ENCODE data around the gene MAPK1.
A peak's percentile ranks its signal among the peaks of the same experiment; 100 is the strongest.
"Not testable (repeated sequence)": the region's sequence is repeated elsewhere in the genome, so short reads cannot be mapped to it uniquely, and the experiment has no call there.

Gene MAPK1

GRCh38 chr22:21845558-21846453 lies 21.6 kb downstream of the MAPK1 start:
- DNase-seq = no peak

GRCh38 chr22:21842946-21843345 lies 24.5 kb downstream of the MAPK1 start:
- no peak for DNase-seq

- DNase-seq = no peak
Measured at GRCh38 chr22:21841422-21841821, 26.0 kb downstream of the MAPK1 start.

- no peak for DNase-seq
Measured at GRCh38 chr22:21840236-21840823, 27.1 kb downstream of the MAPK1 start.

- DNase-seq = no peak
Measured at GRCh38 chr22:21839765-21840140, 27.7 kb downstream of the MAPK1 start.

- DNase-seq = not testable (repeated sequence)
Measured at GRCh38 chr22:21839104-21839764, 28.2 kb downstream of the MAPK1 start.

GRCh38 chr22:21837248-21837979 lies 30.0 kb downstream of the MAPK1 start:
- DNase-seq = peak; percentile 95

GRCh38 chr22:21836486-21836885 lies 31.0 kb downstream of the MAPK1 start:
- DNase-seq = not testable (repeated sequence)

- DNase-seq = no peak
Measured at GRCh38 chr22:21835378-21835777, 32.1 kb downstream of the MAPK1 start.

GRCh38 chr22:21834869-21835268 lies 32.6 kb downstream of the MAPK1 start:
- DNase-seq = no peak

GRCh38 chr22:21832291-21833290 lies 34.9 kb downstream of the MAPK1 start:
- DNase-seq = no peak

- DNase-seq = peak; percentile 43
Measured at GRCh38 chr22:21829523-21829922, 37.9 kb downstream of the MAPK1 start.

GRCh38 chr22:21828268-21828638 lies 39.2 kb downstream of the MAPK1 start:
- DNase-seq = no peak

- DNase-seq = no peak
Measured at GRCh38 chr22:21827628-21828267, 39.7 kb downstream of the MAPK1 start.

- DNase-seq = no peak
Measured at GRCh38 chr22:21826204-21826603, 41.2 kb downstream of the MAPK1 start.

- not testable (repeated sequence) for DNase-seq
Measured at GRCh38 chr22:21824962-21825361, 42.5 kb downstream of the MAPK1 start.

GRCh38 chr22:21824445-21824912 lies 43.0 kb downstream of the MAPK1 start:
- no peak for DNase-seq

GRCh38 chr22:21823740-21824444 lies 43.6 kb downstream of the MAPK1 start:
- peak; percentile 61 for DNase-seq

GRCh38 chr22:21819183-21819770 lies 48.2 kb downstream of the MAPK1 start:
- no peak for DNase-seq

Data from fibroblast of skin of back (primary cell).